Endothelial cell of umbilical vein (primary cell): ENCODE measurements around the gene VEZT. TPM values are rescaled to one million over a fixed set of nuclear protein-coding genes. Genes with fewer than 3 reads are reported as not detected.

ENCODE experiments used
- BruUV-seq: library from RNA; stranded (reverse); fragments of 400-500 nt; replicated peaks from 2 replicates; lab custom pipeline; 2021; lab: Mats Ljungman, UMichigan
- CTCF ChIA-PET: fragments of 300-600, 350-600 bp; sonication (Branson Sonifier 250); formaldehyde crosslinking; loops from one replicate; lab custom pipeline; 2021; ENCODE audit warnings: antibody characterized with exemption, inconsistent platforms; lab: Charles Lee
- POLR2A ChIA-PET: fragments of 300-600, 350-600 bp; sonication (Branson Sonifier 250); formaldehyde crosslinking; loops from one replicate; lab custom pipeline; 2021; ENCODE audit warnings: antibody characterized with exemption, inconsistent platforms; lab: Charles Lee
- DNase-seq: peaks from one replicate; pipeline ENCODE4 v3.0.0-alpha.2; 2011; ENCODE audit warnings: low read depth, low spot score
- FAIRE-seq: peaks from 2 replicates; lab custom pipeline; 2011; peaks lifted over from hg19 to GRCh38; lab: Jason Lieb, UNC
- H2AFZ ChIP-seq: 2 replicates; pipeline ENCODE4 v1.6.0; 2012; ENCODE audit warnings: low read depth, low read length, control low read depth, inconsistent platforms
- H3K27ac ChIP-seq: 2 replicates; pipeline ENCODE4 v1.5.1; 2011; ENCODE audit warnings: low read depth, mild to moderate bottlenecking, control low read depth, low read length, moderate library complexity; ENCODE audit not compliant: insufficient read depth
- H3K27me3 ChIP-seq, 2 experiments: 2 replicates each; pipeline versions ENCODE4 v1.6.0 to v1.6.1; 2011; ENCODE audit warnings: low read length in 2 of 2, mixed read lengths in 1 of 2; ENCODE audit not compliant: control insufficient read depth in 2 of 2, insufficient read depth in 2 of 2
- H3K36me3 ChIP-seq, 2 experiments: 2 replicates in 1 of 2; 3 replicates in 1 of 2; pipeline ENCODE4 v1.5.1; 2011; ENCODE audit warnings: low read length in 2 of 2, mild to moderate bottlenecking in 1 of 2, moderate library complexity in 1 of 2; ENCODE audit not compliant: control insufficient read depth in 2 of 2, insufficient read depth in 2 of 2; ENCODE audit errors: extremely low read depth in 1 of 2
- H3K4me1 ChIP-seq: 3 replicates; pipeline ENCODE4 v1.5.1; 2011; ENCODE audit warnings: mild to moderate bottlenecking, low read length; ENCODE audit not compliant: control insufficient read depth, insufficient read depth; ENCODE audit errors: extremely low read depth
- H3K4me2 ChIP-seq: 2 replicates; pipeline ENCODE4 v1.6.1; 2011; ENCODE audit warnings: low read length, control low read depth, mixed read lengths; ENCODE audit not compliant: insufficient read depth
- H3K4me3 ChIP-seq, 3 experiments: fragments of 200-600 bp in 1 of 3; sonication (generic), shearing (Covaris generic) in 1 of 3; replicated peaks in 1 of 3; 2 replicates each; pipeline ENCODE4 v1.5.1; 2011 to 2016; ENCODE audit warnings: control low read depth in 3 of 3, low read length in 3 of 3, mild to moderate bottlenecking in 2 of 3, inconsistent platforms in 1 of 3, low read depth in 1 of 3, moderate library complexity in 1 of 3; ENCODE audit not compliant: insufficient read depth in 1 of 3
- H3K79me2 ChIP-seq: 2 replicates; pipeline ENCODE4 v1.6.0; 2012; ENCODE audit warnings: low read length, inconsistent platforms; ENCODE audit not compliant: control insufficient read depth, insufficient read depth
- H3K9ac ChIP-seq: replicated peaks from 2 replicates; pipeline ENCODE3; 2011; ENCODE audit warnings: low read length, control low read depth; ENCODE audit not compliant: insufficient read depth; ENCODE audit errors: extremely low read depth
- H3K9me1 ChIP-seq: replicated peaks from 3 replicates; pipeline ENCODE4 v1.6.0; 2011; ENCODE audit warnings: mild to moderate bottlenecking, low read length; ENCODE audit not compliant: control insufficient read depth, insufficient read depth; ENCODE audit errors: extremely low read depth
- H3K9me3 ChIP-seq: replicated peaks from 2 replicates; pipeline ENCODE4 v1.5.1; 2012; ENCODE audit warnings: low read length, inconsistent platforms; ENCODE audit not compliant: control insufficient read depth, insufficient read depth
- H4K20me1 ChIP-seq: replicated peaks from 2 replicates; pipeline ENCODE3; 2011; ENCODE audit warnings: mild to moderate bottlenecking, low read length; ENCODE audit not compliant: control insufficient read depth, insufficient read depth; ENCODE audit errors: extremely low read depth
- EZH2 ChIP-seq: IDR thresholded peaks from 2 replicates; pipeline ENCODE4 v1.6.1; 2012; ENCODE audit warnings: borderline replicate concordance, low read depth, mild to moderate bottlenecking, moderate library complexity, low read length, inconsistent platforms; ENCODE audit not compliant: severe bottlenecking
- FOS ChIP-seq: IDR thresholded peaks from 2 replicates; pipeline ENCODE4 v1.6.1; 2011; ENCODE audit warnings: mild to moderate bottlenecking, low read length, moderate library complexity, borderline replicate concordance; ENCODE audit not compliant: insufficient read depth
- GATA2 ChIP-seq: IDR thresholded peaks from 2 replicates; pipeline ENCODE4 v1.7.0; 2011; ENCODE audit warnings: low read depth, mild to moderate bottlenecking, moderate library complexity, mixed read lengths, low read length; ENCODE audit not compliant: insufficient read length, insufficient read depth
- JUN ChIP-seq: IDR thresholded peaks from 2 replicates; pipeline ENCODE4 v1.6.1; 2011; ENCODE audit warnings: borderline replicate concordance, low read depth; ENCODE audit not compliant: insufficient read length, insufficient read depth
- MYC ChIP-seq: IDR thresholded peaks from one replicate; pipeline ENCODE4 v1.6.1; 2011; ENCODE audit warnings: mild to moderate bottlenecking, low read depth, low read length
- POLR2A ChIP-seq: IDR thresholded peaks from 2 replicates; pipeline ENCODE4 v1.6.1; 2012; ENCODE audit warnings: low read depth, mild to moderate bottlenecking, control low read depth, low read length
- POLR2AphosphoS5 ChIP-seq: IDR thresholded peaks from 2 replicates; pipeline ENCODE4 v1.6.1; 2012; ENCODE audit warnings: low read depth, mild to moderate bottlenecking, control low read depth, low read length, moderate library complexity; ENCODE audit not compliant: insufficient read depth
- dilution Hi-C: fragments of 300-500 bp; cut with MboI; formaldehyde crosslinking; loops from one replicate; pipeline ENCODE4 v1.15.0; 2019; ENCODE audit warnings: low sequenced_read_pairs; ENCODE audit not compliant: extremely low pct_ligation_motif_present
- intact Hi-C: fragments of 100-400 bp; cut with micrococcal nuclease; formaldehyde crosslinking; loops from one replicate; pipeline ENCODE4 v1.10.0; 2022
- polyA plus RNA-seq, 4 experiments: library from polyadenylated mRNA; depleted of rRNA in 3 of 4; stranded (reverse) in 3 of 4; unstranded in 1 of 4; fragments of >200 nt; gene quantifications; 2 replicates each; pipeline versions ENCODE4 v1.2.1 to v1.2.3, GENCODE V29; 2011 to 2012; ENCODE audit warnings: missing spikeins in 1 of 4
- total RNA-seq: library from RNA; stranded (reverse); gene quantifications from 2 replicates; pipeline ENCODE4 v1.2.3, GENCODE V29; 2021
- TF ChIP-seq, protein P1 (sequence below): IDR thresholded peaks from 2 replicates; pipeline ENCODE4 v1.6.1; 2011; ENCODE audit not compliant: insufficient read depth, insufficient read length
- TF ChIP-seq, protein P2 (sequence below), 2 donors: IDR thresholded peaks; 1 replicate in 1 of 2; 2 replicates in 1 of 2; pipeline ENCODE4 v1.5.1; 2011; ENCODE audit warnings: low read length in 2 of 2, mild to moderate bottlenecking in 2 of 2, moderate library complexity in 2 of 2, control low read depth in 1 of 2, inconsistent platforms in 1 of 2, low read depth in 1 of 2; ENCODE audit not compliant: insufficient read depth in 1 of 2; ENCODE audit errors: extremely low read depth in 1 of 2

VEZT gene
- total and polyA plus RNA-seq, 2 donors (not counting 3 experiments of a cell fraction or from before 2014, with no cell fraction given): 57.8 to 91.3 TPM

DNA sequence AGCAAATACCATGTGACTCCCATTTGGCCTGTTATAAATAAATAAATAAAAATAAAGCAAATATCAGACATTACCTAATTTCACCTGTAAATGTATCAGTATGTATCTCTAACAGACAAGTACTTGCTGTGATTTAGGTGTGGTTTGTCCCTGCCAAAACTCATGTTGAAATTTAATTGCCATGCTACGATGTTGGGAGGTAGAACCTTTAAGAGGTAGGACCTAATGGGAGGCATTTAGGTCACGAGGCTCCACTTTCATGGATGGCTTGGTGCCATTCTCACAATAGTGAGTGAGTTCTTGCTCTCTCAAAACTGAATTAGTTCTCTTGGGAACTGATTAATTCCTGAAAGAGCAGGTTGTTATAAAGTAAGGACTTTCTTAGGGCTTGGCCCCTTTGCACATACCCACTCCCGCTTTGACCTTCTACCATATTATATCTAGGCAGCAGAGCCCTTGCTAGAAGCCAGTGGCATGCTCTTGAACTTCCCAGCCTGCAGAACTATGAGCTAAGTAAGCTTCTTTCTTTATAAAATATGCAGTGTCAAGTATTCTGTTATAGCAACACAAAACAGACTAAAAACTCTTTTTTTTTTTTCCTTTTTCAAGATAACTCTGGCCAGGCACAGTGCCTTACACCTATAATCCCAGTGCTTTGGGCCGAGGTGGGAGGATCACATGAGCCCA lies 26.0 kb downstream of the VEZT start:
- POLR2A ChIA-PET: no interaction called here
- H3K79me2 ChIP-seq: peaks cover 63% of the 10 kb centered on the region
- H3K27me3 ChIP-seq: no peaks in the 10 kb centered on the region
- H3K9me1 ChIP-seq: peaks cover 2% of the 10 kb centered on the region
- H3K36me3 ChIP-seq: peaks cover 0 to 2% of the 10 kb centered on the region in 2 experiments
- CTCF ChIA-PET: no interaction called here
- no peak overlapping the region for H3K9ac ChIP-seq
- no peak overlapping the region for H2AFZ ChIP-seq
- BruUV-seq: no TSS peak
- H3K4me1 ChIP-seq: peaks cover 3% of the 10 kb centered on the region
- no peak overlapping the region for H3K4me3 ChIP-seq
- TF ChIP-seq JUN: no peak
- no peak for TF ChIP-seq POLR2AphosphoS5
- TF ChIP-seq, protein P1, sequence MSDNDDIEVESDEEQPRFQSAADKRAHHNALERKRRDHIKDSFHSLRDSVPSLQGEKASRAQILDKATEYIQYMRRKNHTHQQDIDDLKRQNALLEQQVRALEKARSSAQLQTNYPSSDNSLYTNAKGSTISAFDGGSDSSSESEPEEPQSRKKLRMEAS: no peak
- TF ChIP-seq EZH2: no peak
- DNase-seq (no peak), FAIRE-seq (no peak)
- no peak overlapping the region for H3K27ac ChIP-seq
- intact Hi-C loops: no loop called here
- no peaks in the 10 kb centered on the region for H3K9me3 ChIP-seq
- dilution Hi-C loops: no loop called here
- peaks cover 3% of the 10 kb centered on the region for H4K20me1 ChIP-seq
- H3K4me2 ChIP-seq: no peak overlapping the region

DNA sequence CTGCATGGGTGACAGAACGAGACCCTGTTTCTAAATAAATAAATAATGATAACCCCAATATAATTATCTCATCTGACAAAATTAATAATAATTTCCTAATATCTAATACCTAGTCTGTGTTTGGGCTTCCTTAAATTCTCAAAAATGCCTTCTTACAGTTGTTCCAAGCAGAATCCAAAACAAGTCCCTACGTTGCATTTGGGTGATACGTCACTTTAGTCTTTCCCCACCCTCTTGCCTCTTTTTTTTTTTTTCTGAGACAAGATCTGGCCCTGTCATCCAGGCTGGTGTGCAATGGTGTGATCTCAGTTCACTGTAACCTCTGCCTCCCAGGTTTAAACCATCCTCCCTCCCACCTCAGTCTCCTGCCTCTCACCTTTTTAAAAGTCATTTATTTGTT lies 26.7 kb downstream of the VEZT start:
- no peak overlapping the region for H3K4me3 ChIP-seq
- intact Hi-C loops (no loop called here), dilution Hi-C loops (no loop called here)
- H3K9ac ChIP-seq: no peak overlapping the region
- POLR2A ChIA-PET: no interaction called here
- no peak overlapping the region for H3K4me2 ChIP-seq
- H3K9me3 ChIP-seq: no peaks in the 10 kb centered on the region
- H3K27ac ChIP-seq: no peak overlapping the region
- peaks cover 3% of the 10 kb centered on the region for H4K20me1 ChIP-seq
- CTCF ChIA-PET: no interaction called here
- H3K79me2 ChIP-seq: peaks cover 56% of the 10 kb centered on the region
- H3K4me1 ChIP-seq: peaks cover 3% of the 10 kb centered on the region
- TF ChIP-seq EZH2 (no peak), JUN (no peak), GATA2 (no peak), POLR2AphosphoS5 (no peak), MYC (no peak), FOS (no peak), POLR2A (no peak)
- TF ChIP-seq, protein P1: no peak
- TF ChIP-seq, protein P2, sequence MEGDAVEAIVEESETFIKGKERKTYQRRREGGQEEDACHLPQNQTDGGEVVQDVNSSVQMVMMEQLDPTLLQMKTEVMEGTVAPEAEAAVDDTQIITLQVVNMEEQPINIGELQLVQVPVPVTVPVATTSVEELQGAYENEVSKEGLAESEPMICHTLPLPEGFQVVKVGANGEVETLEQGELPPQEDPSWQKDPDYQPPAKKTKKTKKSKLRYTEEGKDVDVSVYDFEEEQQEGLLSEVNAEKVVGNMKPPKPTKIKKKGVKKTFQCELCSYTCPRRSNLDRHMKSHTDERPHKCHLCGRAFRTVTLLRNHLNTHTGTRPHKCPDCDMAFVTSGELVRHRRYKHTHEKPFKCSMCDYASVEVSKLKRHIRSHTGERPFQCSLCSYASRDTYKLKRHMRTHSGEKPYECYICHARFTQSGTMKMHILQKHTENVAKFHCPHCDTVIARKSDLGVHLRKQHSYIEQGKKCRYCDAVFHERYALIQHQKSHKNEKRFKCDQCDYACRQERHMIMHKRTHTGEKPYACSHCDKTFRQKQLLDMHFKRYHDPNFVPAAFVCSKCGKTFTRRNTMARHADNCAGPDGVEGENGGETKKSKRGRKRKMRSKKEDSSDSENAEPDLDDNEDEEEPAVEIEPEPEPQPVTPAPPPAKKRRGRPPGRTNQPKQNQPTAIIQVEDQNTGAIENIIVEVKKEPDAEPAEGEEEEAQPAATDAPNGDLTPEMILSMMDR (IDR thresholded peaks at IDR 0.05; ENCODE audit: extremely low read depth in 1 of 2, insufficient read depth in 1 of 2, low read depth in 1 of 2, low read length in 2 of 2): no peak
- no peak overlapping the region for H2AFZ ChIP-seq
- H3K27me3 ChIP-seq: no peaks in the 10 kb centered on the region
- DNase-seq: no peak
- H3K36me3 ChIP-seq: peaks cover 0 to 2% of the 10 kb centered on the region in 2 experiments
- H3K9me1 ChIP-seq: peaks cover 2% of the 10 kb centered on the region
- no peak for FAIRE-seq
- no TSS peak for BruUV-seq
